ENCODE data around the gene SLC22A17.

Gene SLC22A17

DNA sequence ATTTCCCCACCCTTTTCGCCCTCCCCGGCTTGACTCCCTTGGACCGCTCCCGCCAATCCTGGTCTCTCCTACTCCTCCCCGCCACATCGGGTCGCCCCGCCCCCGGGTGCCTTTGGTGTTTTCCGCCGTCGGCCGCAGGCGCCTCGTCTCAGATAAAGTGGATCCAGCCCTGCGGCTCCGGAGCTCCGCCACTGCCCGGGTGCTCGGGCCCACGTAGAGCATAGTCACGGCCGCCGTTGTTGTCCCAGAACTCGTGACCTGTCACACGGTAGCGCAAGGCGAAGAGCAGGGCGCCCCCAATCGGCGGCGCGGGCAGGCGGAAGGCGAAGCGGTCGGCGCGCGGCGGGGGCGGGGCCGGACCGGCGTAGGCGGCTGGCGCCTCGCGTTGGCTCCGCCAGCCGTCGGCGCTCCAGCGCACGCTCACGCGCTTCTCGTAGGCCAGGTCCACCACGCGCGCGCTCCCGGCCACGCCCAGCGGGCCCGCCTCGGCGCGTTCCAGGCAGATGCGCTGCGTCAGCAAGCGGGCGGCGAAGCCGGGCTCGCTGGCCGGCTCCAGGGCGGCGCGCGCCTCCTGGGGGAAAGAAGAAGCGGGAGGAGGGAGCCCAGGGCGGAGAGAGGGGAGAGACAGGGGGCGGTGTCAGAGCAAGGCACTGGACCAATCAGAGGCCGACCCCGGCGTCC lies 51.3 kb downstream of the SLC22A17 start:
- H3K4me3 ChIP-seq (replicated peaks; ENCODE audit: low read depth, low read length), result peak overlapping the region; percentile 82
- peaks cover 5% of the 10 kb centered on the region for H3K36me3 ChIP-seq (ENCODE audit: control insufficient read depth, insufficient read depth, low read length)
- TF ChIP-seq, protein P1, sequence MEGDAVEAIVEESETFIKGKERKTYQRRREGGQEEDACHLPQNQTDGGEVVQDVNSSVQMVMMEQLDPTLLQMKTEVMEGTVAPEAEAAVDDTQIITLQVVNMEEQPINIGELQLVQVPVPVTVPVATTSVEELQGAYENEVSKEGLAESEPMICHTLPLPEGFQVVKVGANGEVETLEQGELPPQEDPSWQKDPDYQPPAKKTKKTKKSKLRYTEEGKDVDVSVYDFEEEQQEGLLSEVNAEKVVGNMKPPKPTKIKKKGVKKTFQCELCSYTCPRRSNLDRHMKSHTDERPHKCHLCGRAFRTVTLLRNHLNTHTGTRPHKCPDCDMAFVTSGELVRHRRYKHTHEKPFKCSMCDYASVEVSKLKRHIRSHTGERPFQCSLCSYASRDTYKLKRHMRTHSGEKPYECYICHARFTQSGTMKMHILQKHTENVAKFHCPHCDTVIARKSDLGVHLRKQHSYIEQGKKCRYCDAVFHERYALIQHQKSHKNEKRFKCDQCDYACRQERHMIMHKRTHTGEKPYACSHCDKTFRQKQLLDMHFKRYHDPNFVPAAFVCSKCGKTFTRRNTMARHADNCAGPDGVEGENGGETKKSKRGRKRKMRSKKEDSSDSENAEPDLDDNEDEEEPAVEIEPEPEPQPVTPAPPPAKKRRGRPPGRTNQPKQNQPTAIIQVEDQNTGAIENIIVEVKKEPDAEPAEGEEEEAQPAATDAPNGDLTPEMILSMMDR (IDR thresholded peaks at IDR 0.05; ENCODE audit: insufficient read depth, low read length, poor library complexity, severe bottlenecking), result peak; percentile 68
- DNase-seq (ENCODE audit: extremely low read depth, insufficient read length), result peak; percentile 100
- no peaks in the 10 kb centered on the region for H3K27me3 ChIP-seq (replicated peaks; ENCODE audit: control insufficient read depth, insufficient read depth, low read length)

DNA sequence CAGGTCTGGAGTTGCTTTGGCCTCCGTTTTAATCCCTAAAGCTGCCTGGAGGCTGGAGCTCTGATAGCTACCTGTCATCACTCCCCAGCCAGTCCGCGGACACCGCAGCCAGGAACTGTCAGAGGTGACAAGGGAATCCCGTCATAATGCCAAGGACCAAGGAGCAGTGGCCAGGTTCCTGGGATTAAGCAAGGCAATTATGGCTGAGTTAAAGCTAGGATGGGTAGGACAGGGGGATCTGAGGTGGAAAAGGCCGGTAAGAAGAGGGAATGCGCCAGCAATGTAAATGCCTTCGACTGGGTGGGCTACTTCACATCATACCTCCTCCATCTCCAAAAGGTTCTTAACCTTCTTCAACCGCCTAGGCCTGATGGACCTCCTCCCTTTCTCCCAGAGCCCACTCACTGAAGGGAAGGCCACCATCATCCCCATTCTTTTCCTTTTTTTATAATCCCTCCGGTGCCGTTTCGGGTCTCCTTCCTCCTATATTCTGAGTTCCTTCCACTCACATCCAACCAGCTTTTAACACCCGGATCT lies 51.9 kb downstream of the SLC22A17 start:
- no peak for DNase-seq (ENCODE audit: extremely low read depth, insufficient read length)
- peak overlapping the region; percentile 81 for H3K4me3 ChIP-seq (replicated peaks; ENCODE audit: low read depth, low read length)
- H3K36me3 ChIP-seq (ENCODE audit: control insufficient read depth, insufficient read depth, low read length), result peaks cover 5% of the 10 kb centered on the region
- no peaks in the 10 kb centered on the region for H3K27me3 ChIP-seq (replicated peaks; ENCODE audit: control insufficient read depth, insufficient read depth, low read length)
- TF ChIP-seq, protein P1 (IDR thresholded peaks at IDR 0.05; ENCODE audit: insufficient read depth, low read length, poor library complexity, severe bottlenecking), result no peak

DNA sequence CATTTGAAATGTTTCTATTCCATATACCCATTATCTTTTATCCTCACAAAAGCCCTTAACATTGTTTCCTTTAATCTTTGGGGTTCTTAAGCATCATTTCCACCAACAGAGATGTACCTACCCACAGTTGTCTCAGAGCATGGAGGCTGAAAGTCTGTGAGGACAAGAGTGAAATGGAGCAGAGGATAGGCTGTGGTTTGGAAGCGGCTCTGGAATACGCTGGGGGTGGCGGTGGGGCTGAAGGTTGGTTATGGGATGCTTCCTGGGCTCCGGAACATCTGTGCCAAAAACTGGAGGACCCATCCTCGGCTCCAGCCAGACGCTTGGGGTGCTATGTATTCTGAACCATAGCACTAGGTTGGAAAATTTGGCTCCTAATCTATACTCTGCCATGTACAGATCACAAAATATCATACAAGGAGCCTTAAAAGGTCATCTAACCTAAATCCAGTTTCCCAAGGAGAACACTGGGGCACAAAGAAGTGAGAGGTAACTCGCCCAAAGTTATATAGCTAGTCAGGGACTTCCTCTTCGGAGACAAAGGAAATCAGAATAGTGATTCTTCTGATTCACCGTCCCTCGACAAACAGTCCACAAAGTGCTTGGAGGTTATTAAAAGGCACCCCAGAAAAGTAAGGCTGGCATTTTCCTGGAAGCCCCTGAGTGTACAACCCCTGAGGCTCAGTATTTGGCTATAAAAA lies 52.6 kb downstream of the SLC22A17 start:
- H3K27me3 ChIP-seq (replicated peaks; ENCODE audit: control insufficient read depth, insufficient read depth, low read length), result no peaks in the 10 kb centered on the region
- H3K36me3 ChIP-seq (ENCODE audit: control insufficient read depth, insufficient read depth, low read length), result peaks cover 5% of the 10 kb centered on the region
- DNase-seq (ENCODE audit: extremely low read depth, insufficient read length), result no peak
- TF ChIP-seq, protein P1 (IDR thresholded peaks at IDR 0.05; ENCODE audit: insufficient read depth, low read length, poor library complexity, severe bottlenecking), result no peak
- H3K4me3 ChIP-seq (replicated peaks; ENCODE audit: low read depth, low read length), result peak overlapping the region; percentile 81

DNA sequence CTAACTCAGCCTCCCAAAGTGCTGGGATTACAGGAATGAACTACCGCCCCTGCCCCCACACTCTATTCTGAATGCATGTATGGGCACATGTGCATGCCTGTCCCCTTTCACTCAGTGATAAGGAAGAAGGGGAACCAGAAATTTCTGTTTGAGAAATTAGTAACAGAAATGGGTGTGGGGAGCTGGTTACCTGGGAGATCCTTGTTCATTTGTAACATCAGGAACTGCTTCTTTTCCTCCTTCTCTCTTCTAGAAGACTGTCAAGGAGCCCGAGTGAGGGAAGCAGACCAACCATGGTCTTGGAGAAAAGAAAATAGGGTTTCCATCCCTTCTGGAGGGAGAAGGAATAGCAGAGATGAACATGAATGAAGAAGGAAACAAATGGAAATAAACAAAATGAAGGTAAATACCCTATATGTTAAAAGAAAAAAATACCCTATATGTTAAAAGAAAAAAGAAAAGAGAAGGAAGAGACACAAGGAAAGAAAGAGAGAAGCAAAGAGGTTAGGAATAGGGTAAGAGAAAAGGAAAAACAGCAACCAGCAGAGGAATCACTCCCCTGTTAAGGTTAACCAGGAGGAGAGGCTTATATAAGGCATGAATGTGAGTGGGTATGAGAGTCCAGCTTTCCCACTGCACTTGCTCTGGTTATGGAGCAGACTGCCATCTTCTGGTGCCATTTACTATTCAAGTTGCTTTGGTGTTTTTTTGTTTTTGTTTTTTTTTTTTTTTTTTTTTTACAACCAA lies 53.3 kb downstream of the SLC22A17 start:
- Histone ChIP-seq H3K36me3 (ENCODE audit: control insufficient read depth, insufficient read depth, low read length) (peaks cover 5% of the 10 kb centered on the region), H3K4me3 (replicated peaks; ENCODE audit: low read depth, low read length) (no peak overlapping the region), H3K27me3 (replicated peaks; ENCODE audit: control insufficient read depth, insufficient read depth, low read length) (no peaks in the 10 kb centered on the region)
- TF ChIP-seq, protein P1 (IDR thresholded peaks at IDR 0.05; ENCODE audit: insufficient read depth, low read length, poor library complexity, severe bottlenecking), result peak; percentile 34
- DNase-seq (ENCODE audit: extremely low read depth, insufficient read length), result no peak

DNA sequence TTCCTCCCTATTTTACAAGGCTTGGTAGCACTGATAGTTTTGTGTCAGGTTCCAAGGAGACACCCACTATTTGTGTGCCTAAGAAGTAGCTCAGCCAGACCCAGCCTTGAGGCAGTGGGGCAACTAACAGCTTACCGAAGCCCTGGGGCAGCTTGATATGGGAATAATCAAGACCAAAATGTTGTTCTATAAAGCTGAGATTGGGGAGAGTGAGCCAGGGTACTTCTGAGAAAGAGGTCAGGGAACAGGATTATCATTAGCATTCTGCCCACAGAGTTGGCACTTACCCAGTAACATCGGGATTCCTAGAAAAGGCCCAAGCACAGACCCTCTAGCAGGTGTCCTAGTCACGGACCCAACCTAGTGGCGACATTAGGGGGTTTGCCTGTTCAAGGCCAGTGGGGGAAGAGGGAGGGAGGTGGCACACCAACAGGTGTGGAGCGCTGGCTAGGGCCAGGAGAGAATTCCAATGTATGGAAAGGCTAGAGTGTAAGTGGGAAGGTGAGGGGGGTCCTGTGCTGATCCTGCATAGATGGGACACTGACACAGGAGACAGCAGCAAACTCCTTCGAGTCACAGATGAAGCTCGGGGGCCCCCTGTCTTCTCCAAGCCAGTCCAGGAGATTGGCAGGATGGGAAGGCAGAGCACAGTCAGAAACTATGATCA lies 54.9 kb downstream of the SLC22A17 start:
- no peaks in the 10 kb centered on the region for H3K27me3 ChIP-seq (replicated peaks; ENCODE audit: control insufficient read depth, insufficient read depth, low read length)
- TF ChIP-seq, protein P1 (IDR thresholded peaks at IDR 0.05; ENCODE audit: insufficient read depth, low read length, poor library complexity, severe bottlenecking), result no peak
- DNase-seq (ENCODE audit: extremely low read depth, insufficient read length), result no peak
- H3K4me3 ChIP-seq (replicated peaks; ENCODE audit: low read depth, low read length), result no peak overlapping the region
- peaks cover 5% of the 10 kb centered on the region for H3K36me3 ChIP-seq (ENCODE audit: control insufficient read depth, insufficient read depth, low read length)
